Common myeloid progenitor, CD34-positive (primary cell): ENCODE data around the gene PLEKHH3.
A peak's percentile ranks its signal among the peaks of the same experiment; 100 is the strongest.
"Not testable (repeated sequence)": the region's sequence is repeated elsewhere in the genome, so short reads cannot be mapped to it uniquely, and the experiment has no call there.

ENCODE experiments used
- CTCF ChIA-PET: fragments of 350-600 bp; sonication (Branson Sonifier 250); formaldehyde crosslinking; loops from one replicate; lab custom pipeline; 2021; ENCODE audit warnings: antibody characterized with exemption; lab: Charles Lee
- POLR2A ChIA-PET: fragments of 350-600 bp; sonication (Branson Sonifier 250); formaldehyde crosslinking; loops from one replicate; lab custom pipeline; 2021; ENCODE audit warnings: antibody characterized with exemption; lab: Charles Lee
- DNase-seq, 3 donors: peaks; one replicate each; pipeline versions ENCODE4 v3.0.0 to v3.0.0-alpha.2; 2013
- H3K27ac ChIP-seq, 2 experiments: 1 replicate in 1 of 2; 2 replicates in 1 of 2; pipeline ENCODE4 v1.7.0; 2013; ENCODE audit warnings: inconsistent platforms in 2 of 2, low read length in 2 of 2, mild to moderate bottlenecking in 2 of 2, low read depth in 1 of 2, moderate library complexity in 1 of 2; ENCODE audit not compliant: severe bottlenecking in 2 of 2, insufficient read depth in 1 of 2, poor library complexity in 1 of 2
- H3K27me3 ChIP-seq, 5 experiments: replicated peaks in 2 of 5; 1 replicate in 3 of 5; 2 replicates in 2 of 5; pipeline versions ENCODE4 v1.6.1 to v1.7.0; 2013; ENCODE audit warnings: low read length in 4 of 5, mild to moderate bottlenecking in 2 of 5, moderate library complexity in 2 of 5, inconsistent platforms in 1 of 5; ENCODE audit not compliant: insufficient read depth in 5 of 5, control insufficient read depth in 4 of 5
- H3K36me3 ChIP-seq, 4 experiments: 1 replicate in 2 of 4; 2 replicates in 2 of 4; pipeline versions ENCODE4 v1.6.1 to v1.7.0; 2013; ENCODE audit warnings: low read length in 3 of 4, control low read depth in 1 of 4, mild to moderate bottlenecking in 1 of 4; ENCODE audit not compliant: control insufficient read depth in 4 of 4, insufficient read depth in 4 of 4
- H3K4me1 ChIP-seq, 4 experiments: 1 replicate in 3 of 4; 2 replicates in 1 of 4; pipeline versions ENCODE4 v1.6.1 to v1.7.1; 2013; ENCODE audit warnings: low read length in 3 of 4, mild to moderate bottlenecking in 3 of 4, control low read depth in 1 of 4, inconsistent platforms in 1 of 4, moderate library complexity in 1 of 4; ENCODE audit not compliant: control insufficient read depth in 4 of 4, insufficient read depth in 4 of 4; ENCODE audit errors: control extremely low read depth in 1 of 4
- H3K4me3 ChIP-seq, 7 experiments: 1 replicate in 4 of 7; 2 replicates in 3 of 7; pipeline versions ENCODE4 v1.5.1 to v1.7.0; 2013; ENCODE audit warnings: mild to moderate bottlenecking in 7 of 7, low read length in 6 of 7, moderate library complexity in 6 of 7, inconsistent platforms in 2 of 7, low read depth in 2 of 7, control low read depth in 1 of 7; ENCODE audit not compliant: insufficient read depth in 4 of 7, control insufficient read depth in 1 of 7; ENCODE audit errors: extremely low read depth in 1 of 7
- H3K9me3 ChIP-seq, 5 experiments: 1 replicate in 4 of 5; 2 replicates in 1 of 5; pipeline versions ENCODE4 v1.6.1 to v1.7.1; 2013; ENCODE audit warnings: low read length in 4 of 5, mild to moderate bottlenecking in 2 of 5, inconsistent platforms in 1 of 5, low read depth in 1 of 5, moderate library complexity in 1 of 5; ENCODE audit not compliant: control insufficient read depth in 4 of 5, insufficient read depth in 2 of 5; ENCODE audit errors: control extremely low read depth in 1 of 5
- WGBS: methylation state at CpG from one replicate; pipeline ENCODE4 v1.1.5; 2013; ENCODE audit not compliant: insufficient coverage; 5-methylcytosine and 5-hydroxymethylcytosine counted together

The PLEKHH3 gene

GRCh38 chr17:42627032-42627764, 49.6 kb downstream of the PLEKHH3 start:
- H3K4me3 ChIP-seq, H3K27ac ChIP-seq, H3K9me3 ChIP-seq, H3K36me3 ChIP-seq, DNase-seq, CTCF ChIA-PET, H3K27me3 ChIP-seq, H3K4me1 ChIP-seq: not testable (repeated sequence)
- 100% methylated on average over 3 of the region's 6 CpGs for WGBS
- POLR2A ChIA-PET, result interaction anchor here (0.7 kb wide), 1 partner anchor 28 kb away, joined by 6 read pairs; no protein-coding TSS in a partner anchor

- Histone ChIP-seq H3K4me1 (peaks cover 0 to 2% (median under 1%) of the 10 kb centered on the region in 4 experiments), H3K9me3 (no peaks in the 10 kb centered on the region), H3K27ac (no peak overlapping the region), H3K27me3 (no peaks in the 10 kb centered on the region), H3K4me3 (no peak overlapping the region), H3K36me3 (no peaks in the 10 kb centered on the region)
- POLR2A ChIA-PET, result interaction anchor here (0.5 kb wide), 1 partner anchor 8 kb away, joined by 4 read pairs; no protein-coding TSS in a partner anchor
- CTCF ChIA-PET, result interaction anchor here (1.0 to 1.9 kb wide), 3 partner anchors 12 to 46 kb away, joined by 3 to 4 read pairs (median 3); partner anchors contain the start of gene PSMC3IP
- peak in 1 of 3 donors; percentile 10 for DNase-seq
- 93% methylated on average over 3 of the region's 7 CpGs for WGBS
These were observed 52.8 kb downstream of the PLEKHH3 start for GRCh38 chr17:42623732-42624596.

- ChIA-PET CTCF (interaction anchor here (1.0 to 1.9 kb wide), 3 partner anchors 12 to 45 kb away, joined by 3 to 4 read pairs (median 3); partner anchors contain the start of gene PSMC3IP), POLR2A (no interaction called here)
- no peaks in the 10 kb centered on the region for H3K27me3 ChIP-seq
- H3K4me3 ChIP-seq, result no peak overlapping the region
- no peaks in the 10 kb centered on the region for H3K36me3 ChIP-seq
- DNase-seq, result no peak
- no CpG with 5 or more reads among the region's 2 CpGs for WGBS
- no peaks in the 10 kb centered on the region for H3K9me3 ChIP-seq
- H3K4me1 ChIP-seq, result peaks cover 0 to 8% (median 5%) of the 10 kb centered on the region in 4 experiments
- no peak overlapping the region for H3K27ac ChIP-seq
These were observed 53.5 kb downstream of the PLEKHH3 start for GRCh38 chr17:42623271-42623670.

GRCh38 chr17:42621987-42622386, 54.8 kb downstream of the PLEKHH3 start:
- DNase-seq, POLR2A ChIA-PET, H3K36me3 ChIP-seq, H3K27me3 ChIP-seq, H3K27ac ChIP-seq, H3K4me3 ChIP-seq, H3K9me3 ChIP-seq: not testable (repeated sequence)
- 91% methylated on average over 3 of the region's 3 CpGs for WGBS
- H3K4me1 ChIP-seq, result peaks cover 0 to 16% (median 11%) of the 10 kb centered on the region in 4 experiments
- CTCF ChIA-PET, result interaction anchor here (1.5 to 1.6 kb wide), 2 partner anchors 11 to 39 kb away, joined by 3 to 7 read pairs; no protein-coding TSS in a partner anchor

GRCh38 chr17:42618442-42619150, 58.2 kb downstream of the PLEKHH3 start:
- 74% methylated on average over 9 of the region's 9 CpGs for WGBS
- Histone ChIP-seq H3K36me3 (peaks cover 7 to 23% (median 17%) of the 10 kb centered on the region in 4 experiments), H3K27ac (no peak overlapping the region), H3K9me3 (no peaks in the 10 kb centered on the region), H3K4me1 (peaks cover 0 to 16% (median 11%) of the 10 kb centered on the region in 4 experiments), H3K27me3 (no peaks in the 10 kb centered on the region), H3K4me3 (no peak overlapping the region)
- POLR2A ChIA-PET, result interaction anchor here (0.9 to 1.1 kb wide), 2 partner anchors 9 to 46 kb away, joined by 3 to 4 read pairs; partner anchors contain the start of genes RETREG3 and TUBG1
- CTCF ChIA-PET, result interaction anchor here (0.6 to 1.0 kb wide), 4 partner anchors 10 to 224 kb away, joined by 3 to 4 read pairs (median 3); no protein-coding TSS in a partner anchor
- peak; percentile 31 to 40 (median 34) for DNase-seq

- Histone ChIP-seq H3K4me1 (peaks cover 0 to 16% (median 11%) of the 10 kb centered on the region in 4 experiments), H3K27me3 (no peaks in the 10 kb centered on the region), H3K9me3 (no peaks in the 10 kb centered on the region), H3K27ac (no peak overlapping the region), H3K36me3 (peaks cover 7 to 29% (median 23%) of the 10 kb centered on the region in 4 experiments), H3K4me3 (no peak overlapping the region)
- DNase-seq, result peak in 1 of 3 donors; percentile 13
- WGBS, result 100% methylated on average over 2 of the region's 4 CpGs
- ChIA-PET CTCF (interaction anchor here (0.6 to 1.7 kb wide), 3 partner anchors 20 to 225 kb away, joined by 3 to 7 read pairs (median 4); partner anchors contain the start of gene PSMC3IP), POLR2A (interaction anchor here (0.9 to 1.1 kb wide), 2 partner anchors 9 to 47 kb away, joined by 3 to 4 read pairs; partner anchors contain the start of genes RETREG3 and TUBG1)
These were observed 58.8 kb downstream of the PLEKHH3 start for GRCh38 chr17:42617956-42618431.
